Activated T-cell treated with anti-CD3 and anti-CD28 coated beads, Interleukin-2, amount 50 U/mL, for 48 hours (primary cell): ENCODE results near the gene PRR5L.
"Not testable (repeated sequence)": the region's sequence is repeated elsewhere in the genome, so short reads cannot be mapped to it uniquely, and the experiment has no call there.

Experiments used
- DNase-seq, 2 experiments: peaks; one replicate each; pipeline ENCODE4 v3.0.0-alpha.2; 2020

Gene PRR5L

DNA sequence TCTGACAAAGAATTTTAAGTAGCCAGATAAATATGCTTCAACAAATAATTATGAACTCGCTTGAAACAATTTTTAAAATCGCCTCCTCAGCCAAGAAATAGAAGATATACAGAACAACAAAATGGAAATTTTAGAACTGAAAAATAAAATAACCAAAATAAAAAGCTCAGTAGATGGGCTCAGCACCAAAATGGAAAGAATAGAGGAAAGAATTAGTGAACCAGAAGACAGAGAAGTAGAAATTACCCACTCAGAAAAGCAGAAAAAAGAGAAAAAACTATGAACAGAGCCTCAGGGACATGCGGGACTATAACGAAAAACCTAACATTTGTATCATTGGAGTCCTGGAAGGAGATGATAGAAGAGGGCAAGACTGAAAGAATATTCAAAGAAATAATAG lies 14.2 kb upstream of the PRR5L start:
- no peak for DNase-seq

DNA sequence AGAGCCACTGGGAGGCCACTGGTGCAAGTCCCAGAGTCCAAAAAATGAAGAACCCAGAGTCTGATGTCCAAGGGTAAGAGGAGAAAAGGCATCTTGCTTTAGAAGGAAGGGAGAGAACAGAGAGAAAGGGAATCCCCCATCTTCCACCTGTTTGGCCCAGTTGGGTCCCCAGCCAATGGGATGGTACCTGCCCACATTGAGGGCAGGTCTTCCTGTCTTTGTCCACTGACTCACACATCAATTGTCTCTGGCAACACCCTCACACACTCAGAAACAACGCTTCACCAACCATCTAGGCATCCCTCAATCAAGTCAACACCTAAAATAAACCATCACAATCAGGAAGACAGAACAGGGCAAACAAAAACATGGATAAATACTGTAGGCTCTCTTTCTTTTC lies 13.2 kb upstream of the PRR5L start:
- DNase-seq = no peak

DNA sequence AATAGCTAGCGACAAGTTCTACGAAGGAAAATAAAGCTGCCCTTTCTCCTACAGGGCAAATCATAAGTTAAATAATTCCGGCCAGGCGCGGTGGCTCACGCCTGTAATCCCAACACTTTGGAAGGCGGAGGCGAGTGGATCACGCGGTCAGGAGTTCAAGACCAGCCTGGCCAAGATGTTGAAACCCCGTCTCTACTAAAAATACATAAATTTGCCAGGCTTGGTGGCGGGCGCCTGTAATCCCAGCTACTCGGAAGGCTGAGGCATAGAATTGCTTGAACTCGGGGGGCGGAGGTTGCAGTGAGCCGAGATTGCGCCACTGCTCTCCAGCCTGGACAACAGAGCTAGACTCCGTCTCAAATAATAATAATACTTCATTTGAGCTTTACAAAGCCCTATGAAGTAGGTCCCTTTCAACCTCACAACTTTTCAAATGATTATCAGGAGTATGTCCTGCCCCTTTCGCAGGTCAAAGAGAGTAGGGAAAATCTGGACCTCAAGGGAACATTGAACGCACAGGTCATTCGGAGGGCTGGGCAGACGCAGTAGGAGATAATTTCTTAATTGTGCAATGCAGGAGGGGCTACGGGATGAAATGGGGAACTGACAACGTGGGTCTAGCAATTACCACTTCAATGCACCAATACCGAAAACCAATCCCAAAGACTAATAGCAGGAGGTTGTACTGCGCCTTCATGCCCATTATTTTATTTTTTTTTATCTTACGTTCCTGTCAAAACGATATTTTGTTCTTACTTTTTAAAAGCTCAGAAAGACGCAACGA lies 7.5 kb upstream of the PRR5L start:
- DNase-seq = no peak

DNA sequence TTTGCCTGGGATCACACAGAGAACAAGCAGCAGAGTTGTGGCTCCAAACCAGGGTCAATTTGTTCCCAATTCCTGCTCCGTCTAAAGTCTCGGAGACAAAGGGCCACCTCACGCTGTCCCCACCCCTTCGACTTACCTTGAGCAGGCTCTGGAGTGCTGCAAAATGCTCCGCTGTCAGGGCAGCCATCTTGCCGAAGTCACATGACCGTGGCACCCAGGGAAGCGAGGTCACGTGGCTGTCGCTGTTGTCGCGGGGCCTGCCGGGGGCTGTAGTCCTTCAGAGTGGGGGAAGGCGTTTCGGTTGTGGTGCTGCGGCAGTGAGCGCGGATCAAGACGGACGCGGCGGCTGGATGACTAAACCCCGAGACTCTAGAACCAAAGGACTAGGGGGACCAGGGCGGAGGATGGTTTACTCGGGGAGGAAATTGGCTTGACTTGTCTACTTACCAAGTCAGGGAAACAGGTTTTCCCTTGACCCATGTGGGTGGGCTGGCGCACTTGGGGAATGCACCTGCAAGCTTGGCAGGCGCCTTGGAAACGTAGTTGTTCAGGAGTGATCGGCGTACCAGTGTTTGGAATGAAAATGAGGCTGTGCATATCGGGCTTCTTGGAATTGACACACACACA lies 6.7 kb upstream of the PRR5L start, which contains the start of gene COMMD9:
Gene COMMD9, minus strand, starts transcription at position 199 of the 627 bp plus-strand sequence. Its CDS starts 12 bp downstream, at position 187.
- peak; percentile 93 to 95 for DNase-seq

DNA sequence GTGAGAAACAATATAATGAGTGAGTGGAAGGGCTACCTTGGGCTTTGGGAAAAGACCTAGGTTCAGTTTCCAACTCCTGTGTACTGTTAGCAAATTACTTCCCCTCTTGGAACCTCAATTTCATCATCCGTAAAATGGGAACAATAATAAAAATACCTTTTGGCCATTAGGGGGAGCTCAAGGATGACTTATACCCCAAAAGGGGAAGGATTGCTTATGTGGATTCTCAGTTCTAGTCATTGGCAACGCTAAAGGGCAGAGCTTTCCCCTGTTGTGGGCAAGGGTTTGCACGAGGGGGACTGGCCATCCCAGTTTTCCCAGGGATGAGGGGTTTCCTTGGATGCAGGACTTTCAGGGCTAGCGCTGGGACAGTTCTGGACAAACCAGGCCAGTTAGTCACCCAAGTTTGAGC lies 3.8 kb upstream of the PRR5L start:
- peak; percentile 25 to 35 for DNase-seq

DNA sequence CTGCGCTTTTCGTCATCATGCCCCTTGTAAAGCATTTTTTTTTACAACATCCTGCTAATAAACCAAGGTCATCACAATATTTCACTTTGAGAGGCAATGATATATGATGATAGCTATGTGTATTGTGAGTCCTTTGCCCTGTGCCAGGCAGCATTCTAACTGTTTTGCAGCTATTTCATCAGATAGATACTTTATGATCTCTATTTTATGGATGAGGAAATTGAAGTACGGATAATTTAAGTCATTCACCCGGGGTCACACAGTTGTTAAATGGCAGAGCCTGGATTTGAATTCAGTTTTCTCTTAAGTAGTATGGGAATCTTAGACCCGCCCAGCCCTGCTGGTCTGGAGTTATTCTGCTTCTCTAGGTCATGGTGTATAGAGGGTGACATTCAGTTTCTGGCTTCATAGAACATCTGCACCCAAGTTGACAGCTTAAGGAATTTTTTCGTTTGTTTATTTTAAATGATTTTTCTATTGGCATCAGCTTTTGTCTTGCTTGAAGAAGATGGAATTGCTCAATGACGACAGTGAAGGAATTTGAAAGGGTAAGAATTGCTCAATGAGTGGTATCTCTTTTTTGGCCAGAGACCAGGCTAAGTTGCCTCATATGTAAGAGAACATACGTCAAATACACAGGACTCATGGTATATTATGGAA lies 926 bp downstream of the PRR5L start:
- no peak for DNase-seq

DNA sequence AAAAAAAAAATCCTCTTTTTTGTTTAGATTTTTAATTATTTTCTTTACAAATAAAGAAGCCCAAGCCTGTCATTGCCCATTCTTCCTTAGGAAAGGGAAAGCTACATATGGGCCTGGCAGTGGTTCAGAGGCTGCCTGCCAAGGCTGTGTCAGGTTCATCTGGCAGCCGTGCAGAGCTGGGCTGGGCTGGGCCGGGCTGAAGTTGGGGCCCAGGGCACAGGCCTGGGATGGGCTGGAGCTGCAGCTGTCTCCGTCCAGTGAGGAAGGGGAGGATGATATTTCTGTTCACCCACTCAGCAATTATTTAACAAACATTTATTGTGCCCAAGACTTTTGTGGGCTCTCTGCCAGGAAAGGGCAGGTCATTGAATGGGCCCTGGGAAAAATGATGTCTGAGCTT lies 4.6 kb downstream of the PRR5L start:
- DNase-seq = no peak

DNA sequence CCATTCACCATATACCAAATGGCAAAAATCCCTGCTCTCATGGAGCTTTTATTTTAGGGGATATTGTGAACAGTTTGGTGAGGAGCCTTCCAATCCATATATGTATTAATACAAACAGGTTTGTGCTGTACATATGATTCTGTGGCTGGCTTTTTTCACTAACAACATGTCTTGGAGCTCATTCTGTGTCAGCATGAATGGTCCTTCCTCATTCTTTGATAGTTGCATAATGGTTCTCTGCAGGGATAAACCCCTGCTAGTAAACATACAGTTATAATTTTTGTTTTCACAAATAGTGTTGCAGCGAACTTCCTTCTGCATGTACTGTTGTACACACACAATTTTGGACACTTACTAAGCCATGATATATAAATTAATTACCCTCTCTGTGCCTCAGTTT lies 8.3 kb downstream of the PRR5L start:
- no peak for DNase-seq

DNA sequence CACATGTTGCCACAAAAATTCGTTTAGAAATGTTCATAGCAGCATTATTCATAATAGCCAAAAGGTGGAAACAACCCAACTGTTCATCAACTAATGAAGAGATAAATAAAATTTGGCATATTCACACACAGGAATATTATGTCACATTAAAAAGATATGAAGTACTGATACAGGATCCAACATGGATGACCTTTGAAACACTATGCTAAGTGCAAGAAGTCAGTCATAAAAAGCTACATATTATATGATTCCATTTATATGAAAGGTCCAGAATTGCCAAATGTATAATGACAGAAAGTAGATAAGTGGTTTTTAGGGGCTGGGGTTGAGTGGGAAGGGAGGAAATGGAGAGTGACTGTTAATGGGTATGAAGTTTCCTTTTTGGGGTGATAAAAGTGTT lies 9.0 kb downstream of the PRR5L start:
- DNase-seq = no peak

DNA sequence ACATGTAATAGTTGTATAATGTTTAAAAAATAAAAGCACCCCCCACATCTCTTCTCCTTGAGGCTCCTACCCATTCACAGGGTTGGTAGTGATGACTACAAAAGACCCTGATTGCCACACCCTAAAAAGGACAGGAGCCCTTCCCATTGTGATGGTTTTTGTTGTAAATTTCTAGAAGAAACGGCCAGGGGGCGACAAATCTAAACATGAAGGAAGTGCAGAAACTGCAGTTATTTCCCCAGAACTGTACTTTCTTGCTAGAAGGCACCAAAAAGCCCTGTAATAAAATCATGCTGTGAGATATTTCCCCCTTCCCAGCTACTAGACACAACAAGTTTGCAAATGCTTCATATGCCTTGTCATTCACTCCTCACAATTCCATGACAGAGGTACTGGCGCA lies 10.8 kb downstream of the PRR5L start:
- peak; percentile 34 to 36 for DNase-seq

DNA sequence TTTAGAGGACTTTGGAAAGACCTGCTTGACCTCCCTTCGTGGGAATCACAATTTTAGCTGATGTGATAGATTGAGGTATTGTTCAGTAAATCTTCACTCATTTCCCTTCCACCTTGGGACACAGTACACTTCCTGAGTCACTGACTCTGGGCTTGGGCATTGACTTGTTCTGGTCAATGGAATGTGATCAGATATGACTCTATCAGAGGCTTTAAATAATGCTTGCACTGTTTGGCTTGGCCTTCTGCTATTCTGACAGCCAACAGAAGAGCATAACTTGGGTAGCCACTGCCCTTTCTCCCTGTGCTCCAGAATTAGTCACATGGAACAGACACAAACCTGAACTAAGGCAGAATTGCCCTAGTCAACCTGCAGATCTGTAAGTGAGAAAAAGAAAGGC lies 12.5 kb downstream of the PRR5L start:
- no peak for DNase-seq

DNA sequence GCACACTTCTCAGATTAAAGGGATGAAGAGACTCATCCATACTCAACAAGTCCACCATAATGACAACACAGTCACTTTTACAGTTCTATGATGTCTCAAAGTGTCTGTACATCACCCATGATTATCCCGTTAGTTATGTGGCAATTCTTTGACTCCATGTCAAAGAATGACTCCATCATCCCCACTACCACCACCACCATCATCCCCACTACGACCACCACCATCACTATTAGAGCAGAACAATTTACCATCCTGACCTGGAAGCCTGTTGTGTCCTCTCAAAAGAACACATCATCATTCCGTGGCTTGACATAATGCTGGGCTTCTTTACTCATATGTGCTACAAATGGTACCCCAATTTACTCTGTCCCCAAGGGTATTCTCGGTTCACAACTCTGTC lies 13.7 kb downstream of the PRR5L start:
- no peak for DNase-seq

DNA sequence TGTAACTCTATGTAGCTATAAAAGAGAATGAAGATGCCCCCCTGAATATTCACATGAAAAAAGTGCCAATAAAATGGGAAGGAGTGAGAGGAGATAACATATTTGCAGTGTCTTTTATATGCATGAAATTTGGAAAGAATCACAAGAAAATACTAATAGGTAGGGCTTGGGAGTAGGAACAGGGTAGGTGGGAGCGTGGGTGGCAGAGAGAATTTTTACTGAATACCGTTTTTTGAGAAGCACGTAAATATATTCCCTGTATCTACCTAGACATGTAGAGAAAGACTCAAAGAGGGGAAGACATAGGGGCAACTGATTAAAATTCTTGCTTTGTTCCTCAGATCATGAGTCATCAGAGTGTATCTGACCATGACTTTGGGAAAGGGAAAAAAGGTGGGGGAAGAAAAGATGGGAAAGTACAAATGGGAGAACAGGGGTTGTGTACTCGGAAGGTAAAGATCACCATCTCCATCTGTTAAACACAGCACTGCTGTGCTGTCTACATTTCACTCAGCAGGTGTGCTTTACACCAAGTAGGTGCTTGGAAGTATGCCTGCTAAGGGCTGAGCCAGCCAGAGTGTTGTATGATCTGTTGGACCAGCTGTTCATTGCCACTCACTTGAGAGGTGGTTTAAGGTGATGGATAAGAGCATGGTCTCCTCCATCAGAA lies 16.0 kb downstream of the PRR5L start:
- DNase-seq = no peak

DNA sequence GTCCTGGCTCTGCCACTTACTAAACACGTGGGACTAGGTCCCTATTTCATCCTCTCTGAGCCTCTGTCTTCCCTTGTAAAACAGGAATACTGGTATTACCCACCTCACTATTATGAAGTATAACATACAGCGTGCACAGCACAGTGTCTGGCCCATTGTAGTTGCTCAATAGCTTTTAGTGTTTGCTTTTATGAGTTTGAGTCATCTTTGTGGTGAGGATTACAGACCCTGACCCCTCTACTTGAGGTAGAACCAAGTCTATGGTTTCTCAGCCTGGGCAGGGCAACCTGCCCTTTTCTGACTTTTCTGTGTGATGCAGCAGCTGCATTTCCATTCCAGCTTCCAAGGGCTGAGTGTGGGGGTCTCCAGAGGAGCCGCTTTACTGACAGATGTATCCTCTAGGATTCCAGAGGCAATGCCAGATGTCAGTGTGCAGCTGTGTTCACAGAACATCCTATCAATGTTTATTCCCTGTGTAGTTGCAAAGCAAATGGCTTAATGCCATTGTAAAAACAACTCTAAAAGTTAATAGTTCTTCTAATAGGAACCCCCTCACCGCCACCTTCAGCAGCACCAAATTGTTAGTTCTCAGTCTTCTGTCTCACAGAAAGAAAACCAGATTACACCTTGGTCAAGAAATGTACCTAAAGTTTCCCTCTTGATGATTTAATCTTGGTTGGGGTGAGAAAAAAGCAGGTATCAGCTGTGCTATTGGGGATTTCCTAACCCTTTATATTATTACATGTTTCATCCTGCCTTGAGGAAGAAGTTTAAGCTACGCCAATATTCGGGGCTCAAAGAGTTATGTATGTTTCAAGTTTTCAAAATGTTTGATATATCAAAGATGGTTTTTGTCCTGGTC lies 16.8 kb downstream of the PRR5L start:
- no peak for DNase-seq

DNA sequence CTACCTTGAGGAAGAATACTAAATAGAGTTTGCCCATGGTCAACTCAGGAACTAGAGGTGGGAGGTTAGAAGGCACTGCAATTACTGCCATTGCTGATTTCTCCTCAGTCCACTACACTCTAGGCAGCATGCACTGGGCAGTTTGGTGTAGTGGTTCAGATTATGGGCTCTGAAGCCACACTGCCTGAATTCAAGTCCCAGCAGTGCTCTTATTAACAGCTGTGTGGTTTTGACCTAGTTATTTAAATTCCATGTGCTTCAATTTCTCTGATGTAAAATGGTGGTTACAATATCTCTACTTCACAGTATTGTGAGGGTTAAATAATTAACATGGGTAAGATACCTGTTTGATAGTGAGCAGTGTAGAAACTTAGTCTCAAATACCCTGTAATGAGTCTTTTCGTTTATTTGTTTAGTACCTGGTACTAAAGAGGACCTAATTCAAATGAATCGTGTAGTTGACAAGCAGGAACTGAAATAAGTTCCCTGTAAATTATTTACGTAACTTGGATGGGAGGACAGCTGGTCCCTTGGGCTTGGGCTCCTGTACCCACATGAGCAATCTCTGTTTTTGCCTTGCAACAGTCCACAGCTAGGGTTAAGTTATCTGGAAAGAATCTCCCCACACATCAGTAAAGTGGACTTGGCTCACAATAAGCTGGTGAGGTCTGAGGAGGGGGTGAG lies 17.8 kb downstream of the PRR5L start:
- DNase-seq = no peak

DNA sequence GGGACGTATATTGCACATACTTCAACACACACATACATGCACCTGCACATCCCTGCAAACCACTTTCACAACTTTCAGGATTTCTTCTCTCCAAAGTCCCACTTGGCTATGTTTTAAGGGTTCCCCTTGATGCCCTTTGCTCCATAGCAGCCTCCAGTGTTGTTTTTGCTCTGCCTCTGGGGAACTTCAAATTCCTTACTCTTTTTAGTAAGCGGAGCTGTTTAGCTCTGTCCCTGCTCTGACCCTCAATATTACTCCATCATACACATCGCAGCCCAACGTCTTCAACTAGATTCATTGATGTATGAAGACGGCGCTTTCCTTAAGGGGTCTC lies 18.3 kb downstream of the PRR5L start:
- no peak for DNase-seq

DNA sequence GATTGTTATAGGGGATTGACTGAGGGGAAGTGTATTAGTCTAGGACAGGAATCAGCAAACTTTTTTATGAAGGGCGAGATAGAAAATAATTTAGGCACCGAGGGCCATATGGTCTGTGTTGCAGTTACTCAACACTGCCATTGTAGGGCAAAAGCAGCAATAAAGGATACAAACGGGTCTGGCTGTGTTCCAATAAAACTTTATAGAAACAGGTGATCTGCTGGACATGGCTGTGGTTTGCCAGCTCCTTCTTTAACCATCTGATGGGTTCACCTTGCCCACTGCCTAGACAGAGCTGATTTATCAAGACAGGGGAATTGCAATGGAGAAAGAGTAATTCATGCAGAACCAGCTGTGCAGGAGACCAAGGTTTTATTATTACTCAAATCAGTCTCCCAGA lies 20.0 kb downstream of the PRR5L start:
- DNase-seq = no peak

DNA sequence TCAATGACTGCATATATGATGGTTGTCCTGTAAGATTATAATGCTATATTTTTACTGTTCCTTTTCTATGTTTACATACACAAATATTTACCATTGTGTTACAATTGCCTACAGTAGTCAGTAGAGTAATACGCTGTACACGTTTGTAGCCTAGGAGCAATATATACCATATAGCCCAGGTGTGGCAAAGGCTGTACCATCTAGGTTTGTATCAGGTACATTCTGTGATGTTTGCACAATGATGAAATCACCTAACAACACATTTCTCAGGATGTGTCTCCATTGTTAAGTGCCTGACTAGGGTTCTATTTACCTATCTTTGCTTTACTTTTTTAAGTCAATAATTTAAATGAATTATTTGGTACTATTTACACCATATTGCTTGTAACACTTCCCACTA lies 21.9 kb downstream of the PRR5L start:
- DNase-seq = no peak

DNA sequence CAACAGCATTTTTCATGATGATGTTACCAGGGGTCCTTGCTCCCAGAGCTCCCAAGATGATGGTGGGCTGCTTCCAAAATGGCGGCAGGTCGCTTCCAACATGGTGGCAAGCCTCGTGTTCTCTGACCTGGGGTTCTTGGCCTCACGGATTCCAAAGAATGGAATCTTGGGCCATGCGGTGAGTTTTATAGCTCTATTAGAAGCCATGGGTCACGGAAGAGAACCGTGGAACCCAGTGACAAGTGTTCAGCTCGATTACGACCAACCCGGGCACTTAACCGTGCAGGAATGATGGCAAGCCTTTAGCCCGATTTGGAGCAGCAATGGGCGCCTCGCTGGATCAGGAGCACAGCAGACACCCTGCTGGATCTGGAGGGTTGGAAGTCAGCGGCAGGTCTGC lies 28.9 kb downstream of the PRR5L start:
- DNase-seq = not testable (repeated sequence)

DNA sequence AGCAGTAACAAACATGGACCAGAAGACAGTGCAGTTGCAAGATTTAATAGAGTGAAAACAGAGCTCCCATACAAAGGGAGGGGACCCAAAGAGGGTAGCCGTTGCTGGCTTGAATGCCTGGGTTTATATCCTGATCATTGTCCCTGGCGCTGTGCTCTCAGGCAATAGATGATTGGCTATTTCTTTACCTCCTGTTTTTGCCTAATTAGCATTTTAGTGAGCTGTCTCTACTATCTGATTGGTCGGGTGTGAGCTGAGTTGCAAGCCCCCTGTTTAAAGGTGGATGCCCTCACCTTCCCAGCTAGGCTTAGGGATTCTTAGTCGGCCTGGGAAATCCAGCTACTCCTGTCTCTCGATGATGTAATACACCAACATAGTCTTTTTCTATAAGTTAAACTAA lies 29.3 kb downstream of the PRR5L start:
- not testable (repeated sequence) for DNase-seq

DNA sequence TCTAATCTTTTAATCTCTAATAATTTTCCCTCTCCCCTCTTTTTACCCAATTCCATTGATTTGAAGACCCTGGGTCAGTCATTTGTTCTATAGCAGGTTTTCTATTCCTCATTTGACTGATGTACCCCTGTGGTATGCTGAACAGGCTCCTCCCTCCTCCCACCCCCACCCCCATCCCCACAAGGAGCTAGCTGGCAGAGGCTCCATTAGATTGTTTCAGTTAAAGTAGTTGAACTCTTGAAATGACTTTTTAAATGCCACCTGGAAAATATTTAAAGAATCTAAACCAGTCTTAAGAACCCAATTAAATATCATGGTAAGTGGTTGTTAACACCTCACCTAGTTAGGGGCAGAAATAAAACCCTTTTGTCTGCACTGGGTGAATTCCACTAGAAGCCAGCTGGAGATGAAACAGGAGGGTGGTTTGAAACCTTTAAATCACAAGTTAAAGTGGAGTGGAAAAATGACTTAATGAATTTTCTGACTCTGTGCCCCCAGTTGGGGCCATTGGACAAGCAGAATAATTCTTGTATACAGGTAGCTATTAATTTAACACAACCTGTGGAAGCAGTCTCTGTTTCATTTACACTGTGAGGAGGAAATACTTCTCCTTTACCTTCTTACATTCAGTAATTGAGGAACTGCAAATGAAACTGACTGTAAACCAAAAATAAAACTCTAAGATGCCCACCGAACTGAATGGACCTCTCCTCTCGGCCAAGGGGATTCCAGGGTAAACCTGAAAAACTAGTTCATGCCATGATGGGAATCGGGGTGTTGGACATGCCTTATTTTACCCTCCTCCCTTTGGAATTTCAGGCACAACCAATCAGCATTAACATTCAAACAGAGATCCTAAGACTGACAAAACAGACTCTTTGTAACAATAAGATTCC lies 30.7 kb downstream of the PRR5L start:
- no peak for DNase-seq
